Neural cell (in vitro differentiated cells): ENCODE results near the gene STARD13.

Source experiments
- CTCF ChIP-seq: fragments of 450-650 bp; IDR thresholded peaks from 2 replicates; pipeline ENCODE4 v1.5.1; 2014; ENCODE audit warnings: antibody characterized with exemption, mild to moderate bottlenecking, moderate library complexity; ENCODE audit not compliant: poor library complexity, severe bottlenecking
- EZH2 ChIP-seq: fragments of 200-600, 300-800 bp; shearing (Covaris generic), sonication (generic); IDR thresholded peaks from 2 replicates; pipeline ENCODE4 v1.6.1; 2014; ENCODE audit warnings: antibody characterized with exemption, low read length, borderline replicate concordance, mild to moderate bottlenecking; ENCODE audit not compliant: insufficient read depth, poor library complexity, severe bottlenecking
- POLR2AphosphoS5 ChIP-seq: IDR thresholded peaks from 2 replicates; pipeline ENCODE4 v1.6.1; 2012
- RAD21 ChIP-seq: fragments of 450-650 bp; conservative IDR thresholded peaks from 2 replicates; pipeline ENCODE4 v1.6.1; 2014; ENCODE audit warnings: antibody characterized with exemption, mild to moderate bottlenecking, moderate library complexity
- TAF1 ChIP-seq: IDR thresholded peaks from 2 replicates; pipeline ENCODE4 v1.6.1; 2012; ENCODE audit warnings: low read depth
- TF ChIP-seq, protein P1 (sequence below): IDR thresholded peaks from 2 replicates; pipeline ENCODE4 v1.6.1; 2012; ENCODE audit warnings: borderline replicate concordance

DNA sequence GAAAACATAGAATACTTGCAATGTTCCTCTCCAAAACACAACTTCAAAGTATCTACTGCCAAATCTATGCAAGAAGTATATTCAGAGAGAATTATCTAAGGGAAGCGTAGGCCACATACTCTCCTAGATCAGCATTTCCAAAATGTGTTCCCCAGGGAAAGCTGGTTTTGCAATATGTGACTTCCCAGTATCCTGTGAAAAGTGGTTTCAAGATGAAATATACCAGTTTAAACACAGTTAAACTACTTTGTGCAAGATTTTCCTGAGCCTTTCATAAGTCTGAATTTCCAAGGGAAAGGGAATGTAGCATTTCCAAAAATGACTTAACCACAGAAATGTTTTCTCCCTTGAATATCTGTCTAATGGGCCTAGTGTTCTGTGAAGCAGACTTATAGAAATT is 7.6 kb downstream of the STARD13 start:
- TF ChIP-seq EZH2 (no peak), CTCF (no peak), TAF1 (no peak), RAD21 (no peak), POLR2AphosphoS5 (no peak)
- TF ChIP-seq, protein P1, sequence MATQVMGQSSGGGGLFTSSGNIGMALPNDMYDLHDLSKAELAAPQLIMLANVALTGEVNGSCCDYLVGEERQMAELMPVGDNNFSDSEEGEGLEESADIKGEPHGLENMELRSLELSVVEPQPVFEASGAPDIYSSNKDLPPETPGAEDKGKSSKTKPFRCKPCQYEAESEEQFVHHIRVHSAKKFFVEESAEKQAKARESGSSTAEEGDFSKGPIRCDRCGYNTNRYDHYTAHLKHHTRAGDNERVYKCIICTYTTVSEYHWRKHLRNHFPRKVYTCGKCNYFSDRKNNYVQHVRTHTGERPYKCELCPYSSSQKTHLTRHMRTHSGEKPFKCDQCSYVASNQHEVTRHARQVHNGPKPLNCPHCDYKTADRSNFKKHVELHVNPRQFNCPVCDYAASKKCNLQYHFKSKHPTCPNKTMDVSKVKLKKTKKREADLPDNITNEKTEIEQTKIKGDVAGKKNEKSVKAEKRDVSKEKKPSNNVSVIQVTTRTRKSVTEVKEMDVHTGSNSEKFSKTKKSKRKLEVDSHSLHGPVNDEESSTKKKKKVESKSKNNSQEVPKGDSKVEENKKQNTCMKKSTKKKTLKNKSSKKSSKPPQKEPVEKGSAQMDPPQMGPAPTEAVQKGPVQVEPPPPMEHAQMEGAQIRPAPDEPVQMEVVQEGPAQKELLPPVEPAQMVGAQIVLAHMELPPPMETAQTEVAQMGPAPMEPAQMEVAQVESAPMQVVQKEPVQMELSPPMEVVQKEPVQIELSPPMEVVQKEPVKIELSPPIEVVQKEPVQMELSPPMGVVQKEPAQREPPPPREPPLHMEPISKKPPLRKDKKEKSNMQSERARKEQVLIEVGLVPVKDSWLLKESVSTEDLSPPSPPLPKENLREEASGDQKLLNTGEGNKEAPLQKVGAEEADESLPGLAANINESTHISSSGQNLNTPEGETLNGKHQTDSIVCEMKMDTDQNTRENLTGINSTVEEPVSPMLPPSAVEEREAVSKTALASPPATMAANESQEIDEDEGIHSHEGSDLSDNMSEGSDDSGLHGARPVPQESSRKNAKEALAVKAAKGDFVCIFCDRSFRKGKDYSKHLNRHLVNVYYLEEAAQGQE, result no peak
